H9 (cell line): ENCODE results near the gene ZNF423. TPM values are rescaled to one million over a fixed set of nuclear protein-coding genes. Genes with fewer than 3 reads are reported as not detected.

ENCODE experiments used
- DNase-seq: peaks from one replicate; pipeline ENCODE4 v3.0.0-alpha.2; 2017
- H2AFZ ChIP-seq: one replicate; pipeline ENCODE4 v1.6.1; 2013; ENCODE audit warnings: mild to moderate bottlenecking, low read length, control low read depth, moderate library complexity
- H2AK5ac ChIP-seq: 2 replicates; pipeline ENCODE4 v1.6.1; 2013; ENCODE audit warnings: low read length, control low read depth, mixed read lengths; ENCODE audit not compliant: insufficient read length
- H2BK120ac ChIP-seq: one replicate; pipeline ENCODE4 v1.6.1; 2013; ENCODE audit warnings: low read depth, mild to moderate bottlenecking, low read length, control low read depth, inconsistent platforms; ENCODE audit not compliant: poor library complexity, severe bottlenecking
- H2BK12ac ChIP-seq: 2 replicates; pipeline ENCODE4 v1.6.1; 2013; ENCODE audit warnings: low read length, control low read depth, mixed read lengths, low read depth; ENCODE audit not compliant: insufficient read length
- H2BK15ac ChIP-seq: 2 replicates; pipeline ENCODE4 v1.6.1; 2013; ENCODE audit warnings: low read depth, low read length, control low read depth
- H2BK20ac ChIP-seq: one replicate; pipeline ENCODE4 v1.6.1; 2013; ENCODE audit warnings: low read depth, mild to moderate bottlenecking, low read length, control low read depth, inconsistent platforms; ENCODE audit not compliant: poor library complexity, severe bottlenecking
- H2BK5ac ChIP-seq: 2 replicates; pipeline ENCODE4 v1.6.1; 2013; ENCODE audit warnings: low read length, control low read depth, mixed read lengths; ENCODE audit not compliant: insufficient read length
- H3K14ac ChIP-seq: 2 replicates; pipeline ENCODE4 v1.6.1; 2013; ENCODE audit warnings: low read length, control low read depth; ENCODE audit not compliant: insufficient read depth
- H3K18ac ChIP-seq: 2 replicates; pipeline ENCODE4 v1.6.1; 2013; ENCODE audit warnings: low read depth, mild to moderate bottlenecking, mixed read lengths, low read length, control low read depth; ENCODE audit not compliant: insufficient read length
- H3K23ac ChIP-seq: 2 replicates; pipeline ENCODE4 v1.6.1; 2013; ENCODE audit warnings: low read length, control low read depth, mixed read lengths, low read depth; ENCODE audit not compliant: insufficient read length
- H3K23me2 ChIP-seq: 2 replicates; pipeline ENCODE4 v1.6.1; 2013; ENCODE audit warnings: low read depth, mild to moderate bottlenecking, mixed read lengths, low read length, control low read depth; ENCODE audit not compliant: insufficient read length, poor library complexity, severe bottlenecking
- H3K27ac ChIP-seq: 2 replicates; pipeline ENCODE4 v1.5.1; 2013; ENCODE audit warnings: low read length, control low read depth, mixed read lengths, low read depth; ENCODE audit not compliant: insufficient read length
- H3K27me3 ChIP-seq: 2 replicates; pipeline ENCODE4 v1.6.1; 2013; ENCODE audit warnings: low read length, control low read depth, inconsistent platforms; ENCODE audit not compliant: insufficient read depth
- H3K4ac ChIP-seq: 2 replicates; pipeline ENCODE4 v1.6.1; 2013; ENCODE audit warnings: low read depth, mild to moderate bottlenecking, control low read depth, inconsistent platforms, low read length, moderate library complexity
- H3K4me1 ChIP-seq: 2 replicates; pipeline ENCODE4 v1.6.1; 2013; ENCODE audit warnings: low read length, control low read depth, inconsistent platforms; ENCODE audit not compliant: insufficient read depth
- H3K4me2 ChIP-seq: 2 replicates; pipeline ENCODE4 v1.6.1; 2013; ENCODE audit warnings: low read length, control low read depth, mixed read lengths; ENCODE audit not compliant: insufficient read length, insufficient read depth
- H3K56ac ChIP-seq: 2 replicates; pipeline ENCODE4 v1.6.1; 2013; ENCODE audit warnings: low read depth, mild to moderate bottlenecking, mixed read lengths, low read length, control low read depth; ENCODE audit not compliant: insufficient read length
- H3K79me1 ChIP-seq: 2 replicates; pipeline ENCODE4 v1.6.1; 2013; ENCODE audit warnings: low read depth, mild to moderate bottlenecking, moderate library complexity, low read length, control low read depth, inconsistent platforms; ENCODE audit not compliant: insufficient read depth, poor library complexity, severe bottlenecking
- H3K79me2 ChIP-seq: 2 replicates; pipeline ENCODE4 v1.6.1; 2013; ENCODE audit warnings: low read length, control low read depth, inconsistent platforms; ENCODE audit not compliant: insufficient read depth
- H3K9ac ChIP-seq: 2 replicates; pipeline ENCODE4 v1.6.1; 2013; ENCODE audit warnings: low read length, control low read depth, mixed read lengths; ENCODE audit not compliant: insufficient read length; ENCODE audit errors: extremely low read depth
- H3K9me3 ChIP-seq: one replicate; pipeline ENCODE4 v1.6.1; 2013; ENCODE audit warnings: low read depth, low read length, inconsistent platforms; ENCODE audit not compliant: control insufficient read depth
- H3T11ph ChIP-seq: one replicate; pipeline ENCODE4 v1.6.1; 2013; ENCODE audit warnings: mild to moderate bottlenecking, low read length, control low read depth, inconsistent platforms
- H4K20me1 ChIP-seq: one replicate; pipeline ENCODE4 v1.6.1; 2013; ENCODE audit not compliant: control insufficient read depth, insufficient read length, insufficient read depth
- H4K5ac ChIP-seq: 2 replicates; pipeline ENCODE4 v1.6.1; 2013; ENCODE audit warnings: low read depth, mild to moderate bottlenecking, mixed read lengths, low read length, control low read depth; ENCODE audit not compliant: insufficient read length
- H4K8ac ChIP-seq: replicated peaks from 2 replicates; pipeline ENCODE4 v1.6.1; 2013; ENCODE audit warnings: low read length, control low read depth, mixed read lengths, low read depth; ENCODE audit not compliant: insufficient read length
- H4K91ac ChIP-seq: 2 replicates; pipeline ENCODE4 v1.6.1; 2013; ENCODE audit warnings: low read depth, mild to moderate bottlenecking, moderate library complexity, mixed read lengths, low read length, control low read depth; ENCODE audit not compliant: insufficient read length
- H3K27ac Mint-ChIP-seq, 3 experiments: 2 replicates in 2 of 3; 3 replicates in 1 of 3; pipeline ENCODE4 v1.8.0; 2020 to 2021; ENCODE audit warnings: mixed read lengths in 3 of 3, mild to moderate bottlenecking in 1 of 3, moderate library complexity in 1 of 3
- H3K27me3 Mint-ChIP-seq: 2 replicates; pipeline ENCODE4 v1.8.0; 2021; ENCODE audit warnings: low read depth, mild to moderate bottlenecking, moderate library complexity, mixed read lengths
- H3K36me3 Mint-ChIP-seq, 3 experiments: 2 replicates in 2 of 3; 3 replicates in 1 of 3; pipeline ENCODE4 v1.8.0; 2020 to 2021; ENCODE audit warnings: low read depth in 3 of 3, mixed read lengths in 3 of 3; ENCODE audit not compliant: insufficient read depth in 1 of 3
- H3K4me1 Mint-ChIP-seq, 2 experiments: 2 replicates each; pipeline ENCODE4 v1.8.0; 2020; ENCODE audit warnings: mixed read lengths in 2 of 2
- H3K4me3 Mint-ChIP-seq, 2 experiments: 2 replicates in 1 of 2; 3 replicates in 1 of 2; pipeline ENCODE4 v1.8.0; 2020 to 2021; ENCODE audit warnings: mild to moderate bottlenecking in 2 of 2, mixed read lengths in 2 of 2, moderate library complexity in 1 of 2
- H3K9me3 Mint-ChIP-seq, 2 experiments: 2 replicates in 1 of 2; 3 replicates in 1 of 2; pipeline ENCODE4 v1.8.0; 2020; ENCODE audit warnings: mild to moderate bottlenecking in 2 of 2, mixed read lengths in 2 of 2, moderate library complexity in 1 of 2
- WGBS: extraction: QIAGEN DNeasy Blood & Tissue Kit; methylation state at CpG from one replicate; pipeline ENCODE4 v1.1.7; 2013; ENCODE audit warnings: missing lambda C conversion rate, low lambda C conversion rate, mixed read lengths; ENCODE audit not compliant: insufficient read length; ENCODE audit errors: extremely low coverage; 5-methylcytosine and 5-hydroxymethylcytosine counted together
- total RNA-seq: library from RNA; stranded (reverse); gene quantifications from 2 replicates; pipeline ENCODE4 v1.2.1, GENCODE V29; 2021
- TF ChIP-seq, protein P1 (sequence below): fragments of 200-600 bp; sonication (generic); conservative IDR thresholded peaks from 3 replicates; pipeline ENCODE4 v1.8.0; 2021; ENCODE audit warnings: antibody characterized with exemption, mild to moderate bottlenecking

Gene ZNF423
- total RNA-seq, 1 experiment from 2014 or later = 51.5 TPM

DNA sequence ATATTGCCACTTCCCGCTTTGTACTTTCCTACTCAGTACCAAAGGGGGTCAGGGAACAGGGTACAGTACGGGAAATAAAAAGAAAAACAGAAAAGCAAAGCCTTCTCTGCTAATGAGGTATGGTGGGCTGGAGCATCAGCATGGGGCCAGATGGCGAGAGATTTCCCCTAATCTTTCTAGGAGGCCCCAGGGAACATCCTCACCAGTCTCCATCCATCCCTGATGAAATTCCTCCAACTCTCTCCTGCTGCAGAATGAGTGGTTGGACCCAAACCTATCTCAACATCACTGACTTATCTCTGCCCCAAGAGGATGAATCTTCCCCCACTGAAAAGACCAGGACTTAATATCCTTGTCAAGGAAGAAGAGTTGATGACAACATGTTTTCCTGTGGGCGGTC is 296.7 kb downstream of the ZNF423 start:
- Histone ChIP-seq H2BK20ac (no peak overlapping the region), H3K56ac (no peak overlapping the region), H3K79me1 (no peaks in the 10 kb centered on the region), H2BK12ac (no peak overlapping the region), H3K4me2 (no peak overlapping the region), H3K4me1 (peaks cover 2% of the 10 kb centered on the region; the same call in 1 of the 2 replicates), H2BK5ac (no peak overlapping the region), H4K91ac (no peak overlapping the region), H2BK15ac (no peak overlapping the region), H2BK120ac (no peak overlapping the region), H3K23me2 (peaks cover 2% of the 10 kb centered on the region), H4K20me1 (no peaks in the 10 kb centered on the region), H4K5ac (no peak overlapping the region), H3T11ph (no peak overlapping the region), H3K27me3 (no peaks in the 10 kb centered on the region), H3K23ac (no peak overlapping the region), H4K8ac (no peak overlapping the region), H2AK5ac (no peak overlapping the region), H3K14ac (no peak overlapping the region), H3K27ac (no peak overlapping the region), H3K4ac (no peak overlapping the region), H2AFZ (no peak overlapping the region), H3K18ac (no peak overlapping the region), H3K79me2 (no peaks in the 10 kb centered on the region), H3K9ac (no peak overlapping the region), H3K9me3 (no peaks in the 10 kb centered on the region)
- TF ChIP-seq, protein P1, sequence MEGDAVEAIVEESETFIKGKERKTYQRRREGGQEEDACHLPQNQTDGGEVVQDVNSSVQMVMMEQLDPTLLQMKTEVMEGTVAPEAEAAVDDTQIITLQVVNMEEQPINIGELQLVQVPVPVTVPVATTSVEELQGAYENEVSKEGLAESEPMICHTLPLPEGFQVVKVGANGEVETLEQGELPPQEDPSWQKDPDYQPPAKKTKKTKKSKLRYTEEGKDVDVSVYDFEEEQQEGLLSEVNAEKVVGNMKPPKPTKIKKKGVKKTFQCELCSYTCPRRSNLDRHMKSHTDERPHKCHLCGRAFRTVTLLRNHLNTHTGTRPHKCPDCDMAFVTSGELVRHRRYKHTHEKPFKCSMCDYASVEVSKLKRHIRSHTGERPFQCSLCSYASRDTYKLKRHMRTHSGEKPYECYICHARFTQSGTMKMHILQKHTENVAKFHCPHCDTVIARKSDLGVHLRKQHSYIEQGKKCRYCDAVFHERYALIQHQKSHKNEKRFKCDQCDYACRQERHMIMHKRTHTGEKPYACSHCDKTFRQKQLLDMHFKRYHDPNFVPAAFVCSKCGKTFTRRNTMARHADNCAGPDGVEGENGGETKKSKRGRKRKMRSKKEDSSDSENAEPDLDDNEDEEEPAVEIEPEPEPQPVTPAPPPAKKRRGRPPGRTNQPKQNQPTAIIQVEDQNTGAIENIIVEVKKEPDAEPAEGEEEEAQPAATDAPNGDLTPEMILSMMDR = no peak
- H3K36me3 Mint-ChIP-seq = peaks cover 0 to 5% (median 0%) of the 10 kb centered on the region in 3 experiments; a peak in 1 of 7 replicates
- peaks cover 6% of the 10 kb centered on the region for H3K27me3 Mint-ChIP-seq
- H3K4me1 Mint-ChIP-seq = peaks cover 24 to 28% of the 10 kb centered on the region in 2 experiments
- no peak overlapping the region for H3K4me3 Mint-ChIP-seq
- no peak for DNase-seq
- no CpG with 5 or more reads among the region's 4 CpGs for WGBS
- no peaks in the 10 kb centered on the region for H3K9me3 Mint-ChIP-seq
- H3K27ac Mint-ChIP-seq = no peak overlapping the region
